H1 (cell line): Measurements from ENCODE around the gene MRPS14. TPM values are rescaled to one million over a fixed set of nuclear protein-coding genes. Genes with fewer than 3 reads are reported as not detected.
"Not testable (repeated sequence)": the region's sequence is repeated elsewhere in the genome, so short reads cannot be mapped to it uniquely, and the experiment has no call there.

Source experiments
- CTCF ChIA-PET: fragments of 300-600 bp; sonication (Branson Sonifier 250); formaldehyde crosslinking; loops from one replicate; lab custom pipeline; 2021; ENCODE audit not compliant: partially characterized antibody; lab: Charles Lee
- POLR2A ChIA-PET: fragments of 300-600 bp; sonication (Branson Sonifier 250); formaldehyde crosslinking; loops from one replicate; lab custom pipeline; 2021; ENCODE audit warnings: inconsistent platforms; ENCODE audit not compliant: partially characterized antibody; lab: Charles Lee
- DNase-seq, 2 experiments: peaks; one replicate each; pipeline versions ENCODE4 v3.0.0 to v3.0.0-alpha.2; 2010 to 2022; ENCODE audit warnings: low spot score in 2 of 2, low read depth in 1 of 2, mixed read lengths in 1 of 2
- FAIRE-seq: peaks from 2 replicates; lab custom pipeline; 2011; peaks lifted over from hg19 to GRCh38; lab: Jason Lieb, UNC
- H2AFZ ChIP-seq: 2 replicates; pipeline ENCODE4 v1.8.1; 2012; ENCODE audit warnings: low read length, inconsistent platforms
- H2AK5ac ChIP-seq: 2 replicates; pipeline ENCODE4 v1.6.1; 2013; ENCODE audit warnings: low read depth, low read length
- H2BK120ac ChIP-seq: replicated peaks from 2 replicates; pipeline ENCODE3; 2013; ENCODE audit warnings: low read depth, low read length, inconsistent platforms
- H2BK12ac ChIP-seq: 2 replicates; pipeline ENCODE4 v1.6.1; 2013; ENCODE audit warnings: low read depth, low read length
- H2BK15ac ChIP-seq: 2 replicates; pipeline ENCODE4 v1.6.1; 2013; ENCODE audit warnings: low read length
- H2BK20ac ChIP-seq: 2 replicates; pipeline ENCODE4 v1.6.1; 2013; ENCODE audit warnings: low read length
- H2BK5ac ChIP-seq: 2 replicates; pipeline ENCODE4 v1.6.1; 2013; ENCODE audit warnings: low read depth, low read length
- H3K14ac ChIP-seq: 2 replicates; pipeline ENCODE4 v1.6.1; 2013; ENCODE audit warnings: inconsistent platforms; ENCODE audit not compliant: insufficient read length
- H3K18ac ChIP-seq: 2 replicates; pipeline ENCODE4 v1.6.1; 2013; ENCODE audit warnings: low read length; ENCODE audit errors: extremely low read depth
- H3K23ac ChIP-seq: 2 replicates; pipeline ENCODE4 v1.6.1; 2013; ENCODE audit warnings: inconsistent platforms; ENCODE audit not compliant: insufficient read length
- H3K23me2 ChIP-seq: 2 replicates; pipeline ENCODE4 v1.6.1; 2013; ENCODE audit warnings: low read depth, low read length
- H3K27ac ChIP-seq: 2 replicates; pipeline ENCODE4 v1.6.1; 2011; ENCODE audit warnings: low read depth, low read length, inconsistent platforms
- H3K27me3 ChIP-seq, 4 experiments: replicated peaks in 1 of 4; 1 replicate in 1 of 4; 2 replicates in 3 of 4; pipeline versions ENCODE4 v1.6.1 to v1.8.1; 2011 to 2013; ENCODE audit warnings: low read length in 3 of 4, mild to moderate bottlenecking in 3 of 4, inconsistent platforms in 2 of 4, mixed read lengths in 2 of 4, moderate library complexity in 1 of 4; ENCODE audit not compliant: control insufficient read depth in 3 of 4, insufficient read depth in 3 of 4; ENCODE audit errors: extremely low read depth in 1 of 4
- H3K36me3 ChIP-seq, 4 experiments: 2 replicates each; pipeline versions ENCODE4 v1.6.1 to v1.8.1; 2011 to 2013; ENCODE audit warnings: mild to moderate bottlenecking in 4 of 4, low read length in 3 of 4, moderate library complexity in 2 of 4, control low read depth in 1 of 4, inconsistent platforms in 1 of 4; ENCODE audit not compliant: insufficient read depth in 4 of 4, control insufficient read depth in 2 of 4
- H3K4ac ChIP-seq: replicated peaks from 2 replicates; pipeline ENCODE3; 2013; ENCODE audit warnings: low read length, low read depth, mixed read lengths, inconsistent platforms; ENCODE audit not compliant: insufficient read length
- H3K4me1 ChIP-seq, 4 experiments: replicated peaks in 1 of 4; 1 replicate in 1 of 4; 2 replicates in 3 of 4; pipeline versions ENCODE4 v1.6.1 to v1.8.1; 2011 to 2013; ENCODE audit warnings: low read length in 3 of 4, inconsistent platforms in 2 of 4, mixed read lengths in 1 of 4; ENCODE audit not compliant: insufficient read depth in 4 of 4, control insufficient read depth in 3 of 4
- H3K4me2 ChIP-seq, 2 experiments: 2 replicates each; pipeline versions ENCODE4 v1.6.1 to v1.8.1; 2011 to 2013; ENCODE audit warnings: low read depth in 2 of 2, low read length in 2 of 2, control low read depth in 1 of 2, inconsistent platforms in 1 of 2, mild to moderate bottlenecking in 1 of 2; ENCODE audit not compliant: insufficient read depth in 1 of 2
- H3K4me3 ChIP-seq, 4 experiments: fragments of 200-600, 300-600 bp in 1 of 4; sonication (generic), shearing (Covaris generic), sonication (Bioruptor Twin) in 1 of 4; 2 replicates each; pipeline versions ENCODE4 v1.5.1 to v1.8.1; 2011 to 2016; ENCODE audit warnings: low read length in 4 of 4, low read depth in 3 of 4, control low read depth in 2 of 4, inconsistent platforms in 2 of 4, mild to moderate bottlenecking in 2 of 4, mixed read lengths in 1 of 4, moderate library complexity in 1 of 4; ENCODE audit not compliant: insufficient read depth in 2 of 4; ENCODE audit errors: extremely low read depth in 1 of 4
- H3K56ac ChIP-seq: replicated peaks from 2 replicates; pipeline ENCODE3; 2013; ENCODE audit warnings: low read depth, mild to moderate bottlenecking, mixed read lengths, low read length, inconsistent platforms; ENCODE audit not compliant: insufficient read length
- H3K79me1 ChIP-seq: 2 replicates; pipeline ENCODE4 v1.6.1; 2013; ENCODE audit warnings: low read depth, low read length, control low read depth
- H3K79me2 ChIP-seq, 2 experiments: 2 replicates each; pipeline versions ENCODE4 v1.6.1 to v1.8.1; 2012 to 2013; ENCODE audit warnings: low read length in 2 of 2, mild to moderate bottlenecking in 2 of 2, inconsistent platforms in 1 of 2; ENCODE audit not compliant: insufficient read depth in 2 of 2, control insufficient read depth in 1 of 2
- H3K9ac ChIP-seq, 4 experiments: replicated peaks in 1 of 4; 1 replicate in 1 of 4; 2 replicates in 3 of 4; pipeline versions ENCODE4 v1.6.1 to v1.8.1; 2011 to 2013; ENCODE audit warnings: low read depth in 3 of 4, low read length in 3 of 4, control low read depth in 2 of 4, mild to moderate bottlenecking in 2 of 4, moderate library complexity in 2 of 4, inconsistent platforms in 1 of 4; ENCODE audit errors: extremely low read depth in 1 of 4
- H3K9me3 ChIP-seq, 2 experiments: 2 replicates each; pipeline versions ENCODE4 v1.6.1 to v1.8.1; 2012 to 2013; ENCODE audit warnings: mild to moderate bottlenecking in 2 of 2, moderate library complexity in 2 of 2, control low read depth in 1 of 2, inconsistent platforms in 1 of 2, low read depth in 1 of 2, low read length in 1 of 2, mixed read lengths in 1 of 2; ENCODE audit not compliant: insufficient read depth in 2 of 2
- H4K20me1 ChIP-seq, 2 experiments: replicated peaks in 1 of 2; 2 replicates each; pipeline versions ENCODE3 to v1.8.1; 2011 to 2013; ENCODE audit warnings: inconsistent platforms in 2 of 2, low read length in 2 of 2, mild to moderate bottlenecking in 1 of 2; ENCODE audit not compliant: insufficient read depth in 2 of 2, control insufficient read depth in 1 of 2
- H4K5ac ChIP-seq: 2 replicates; pipeline ENCODE4 v1.6.1; 2013; ENCODE audit warnings: low read length, low read depth, mixed read lengths, inconsistent platforms; ENCODE audit not compliant: insufficient read length
- H4K8ac ChIP-seq: 2 replicates; pipeline ENCODE4 v1.8.0; 2013; ENCODE audit warnings: mild to moderate bottlenecking, moderate library complexity, low read length, inconsistent platforms; ENCODE audit not compliant: insufficient read depth; ENCODE audit errors: extremely low read depth
- H4K91ac ChIP-seq: replicated peaks from 2 replicates; pipeline ENCODE3; 2013; ENCODE audit warnings: low read length, mixed read lengths, inconsistent platforms; ENCODE audit not compliant: insufficient read length
- MAFK ChIP-seq: IDR thresholded peaks from 2 replicates; pipeline ENCODE4 v1.6.1; 2012; ENCODE audit warnings: low read depth, mild to moderate bottlenecking, improper control_type of control experiment, low read length
- WGBS, 2 experiments: shearing (Covaris generic) in 1 of 2; methylation state at CpG; one replicate each; pipeline versions ENCODE4 v1.1.6 to v1.1.7; 2013 to 2015; ENCODE audit warnings: low lambda C conversion rate in 2 of 2, mixed read lengths in 2 of 2, inconsistent platforms in 1 of 2, low coverage in 1 of 2, missing lambda C conversion rate in 1 of 2; ENCODE audit not compliant: insufficient replicate concordance in 2 of 2, insufficient coverage in 1 of 2, insufficient read length in 1 of 2; ENCODE audit errors: extremely low coverage in 1 of 2, missing lambda C conversion rate in 1 of 2; 5-methylcytosine and 5-hydroxymethylcytosine counted together
- polyA plus RNA-seq, 7 experiments: library from polyadenylated mRNA; depleted of rRNA in 3 of 7; stranded (reverse) in 5 of 7; unstranded in 2 of 7; fragments of >200 nt in 5 of 7; fragments of 200-250 nt in 2 of 7; gene quantifications; 1 replicate in 5 of 7; 2 replicates in 1 of 7; 4 replicates in 1 of 7; pipeline versions ENCODE4 v1.2.1 to v1.2.3, GENCODE V29; 2011 to 2013; ENCODE audit warnings: missing spikeins in 2 of 7, mixed read lengths in 2 of 7
- total RNA-seq: library from RNA; stranded (reverse); fragmentation: NEBNext Ultra II Directional; extraction: Animal tissue kit (Norgen Biotek cat#: 25700); gene quantifications from 2 replicates; pipeline ENCODE4 v1.2.1, GENCODE V29; 2021

Gene MRPS14
- total and polyA plus RNA-seq, 2 of the 8 experiments (the other 6 are each of a cell fraction or from before 2014, with no cell fraction given) = 27.5 to 38.7 TPM

- TF ChIP-seq MAFK = no peak
These were observed 1.5 kb upstream of the MRPS14 start (continued) for GRCh38 chr1:175024773-175025172.

GRCh38 chr1:175023922-175024242 is 657 bp upstream of the MRPS14 start:
- H4K20me1 ChIP-seq, H2BK12ac ChIP-seq, H2AK5ac ChIP-seq, H3K79me1 ChIP-seq, H2BK5ac ChIP-seq, H4K8ac ChIP-seq, H3K4me1 ChIP-seq, H3K23me2 ChIP-seq, H3K14ac ChIP-seq, H3K27me3 ChIP-seq, H3K23ac ChIP-seq, H3K9me3 ChIP-seq, H3K36me3 ChIP-seq, H3K18ac ChIP-seq, H2BK20ac ChIP-seq, H2BK15ac ChIP-seq, H4K5ac ChIP-seq, H3K4ac ChIP-seq, H3K56ac ChIP-seq, FAIRE-seq, H2BK120ac ChIP-seq, DNase-seq, H4K91ac ChIP-seq: not testable (repeated sequence)
- 97% methylated on average over 2 of the region's 2 CpGs; no CpG with 5 or more reads in 1 of the 2 experiments for WGBS, 2 experiments
- ChIA-PET POLR2A (interaction anchor here (0.8 to 5.9 kb wide), 11 partner anchors 8 to 301 kb away, joined by 3 to 66 read pairs (median 6); partner anchors contain the start of gene CACYBP), CTCF (interaction anchor here (0.9 to 1.2 kb wide), 6 partner anchors 12 to 295 kb away, joined by 3 to 6 read pairs (median 4); no protein-coding TSS in a partner anchor)
- Histone ChIP-seq H3K27ac (peak overlapping the region; percentile 57; the same call in 1 of the 2 replicates), H3K4me3 (peak overlapping the region; percentile 79 to 98 (median 97); a peak in 7 of 8 replicates), H3K79me2 (peaks cover 0 to 23% of the 10 kb centered on the region in 2 experiments; a peak in 2 of 4 replicates), H2AFZ (peak overlapping the region; percentile 83), H3K4me2 (peak overlapping the region; percentile 40 to 73), H3K9ac (peak overlapping the region in 3 of 4 experiments; percentile 59 to 86 (median 63); a peak in 6 of 7 replicates)
